HepG2 (cell line): ENCODE measurements around the gene BOD1L1. TPM values are rescaled to one million over a fixed set of nuclear protein-coding genes. Genes with fewer than 3 reads are reported as not detected.

Source experiments
- ARID2 ChIP-seq: sonication (generic); formaldehyde crosslinking; IDR thresholded peaks from 2 replicates; pipeline ENCODE4 v1.8.1; 2022; ENCODE audit warnings: mild to moderate bottlenecking, missing genetic modification reagents, borderline replicate concordance
- CBFB ChIP-seq: sonication (generic); formaldehyde crosslinking; IDR thresholded peaks from 2 replicates; pipeline ENCODE4 v1.4.0; 2020; ENCODE audit warnings: missing genetic modification reagents
- FLYWCH1 ChIP-seq: sonication (generic); formaldehyde crosslinking; IDR thresholded peaks from 2 replicates; pipeline ENCODE4 v1.8.1; 2023; ENCODE audit warnings: mild to moderate bottlenecking, missing genetic modification reagents
- IKZF5 ChIP-seq: IDR thresholded peaks from 2 replicates; pipeline ENCODE4 v1.6.1; 2018; ENCODE audit warnings: missing genetic modification reagents, mild to moderate bottlenecking, missing compliant biosample characterization
- IRX3 ChIP-seq: sonication (generic); formaldehyde crosslinking; IDR thresholded peaks from 2 replicates; pipeline ENCODE4 v1.8.1; 2023; ENCODE audit warnings: mild to moderate bottlenecking, low read depth, missing genetic modification reagents, borderline replicate concordance
- ISX ChIP-seq: sonication (generic); formaldehyde crosslinking; conservative IDR thresholded peaks from 2 replicates; pipeline ENCODE4 v1.5.0; 2020; ENCODE audit warnings: missing genetic modification reagents
- LBX2 ChIP-seq: sonication (generic); formaldehyde crosslinking; IDR thresholded peaks from 2 replicates; pipeline ENCODE4 v1.5.0; 2020; ENCODE audit warnings: missing genetic modification reagents, mild to moderate bottlenecking, borderline replicate concordance
- NR2C2 ChIP-seq: sonication (generic); formaldehyde crosslinking; IDR thresholded peaks from 2 replicates; pipeline ENCODE4 v1.4.0; 2020; ENCODE audit warnings: missing genetic modification reagents, mild to moderate bottlenecking, moderate library complexity, borderline replicate concordance
- STAG1 ChIP-seq: sonication (generic); formaldehyde crosslinking; IDR thresholded peaks from 2 replicates; pipeline ENCODE4 v1.4.0; 2020; ENCODE audit warnings: missing genetic modification reagents
- TCF7L2 ChIP-seq: IDR thresholded peaks from 2 replicates; pipeline ENCODE4 v1.6.1; 2011; ENCODE audit warnings: mild to moderate bottlenecking, low read depth, low read length, moderate library complexity
- XRCC5 ChIP-seq: fragments of 200-400 bp; formaldehyde crosslinking; optimal IDR thresholded peaks from 2 replicates; pipeline ENCODE3; 2017; ENCODE audit warnings: mild to moderate bottlenecking, low read length
- ZNF75D ChIP-seq: sonication (generic); formaldehyde crosslinking; IDR thresholded peaks from 2 replicates; pipeline ENCODE4 v1.8.1; 2023; ENCODE audit warnings: missing genetic modification reagents, mild to moderate bottlenecking, borderline replicate concordance
- ZNF776 ChIP-seq: sonication (generic); formaldehyde crosslinking; IDR thresholded peaks from 2 replicates; pipeline ENCODE4 v1.4.0; 2020; ENCODE audit warnings: mild to moderate bottlenecking, missing genetic modification reagents
- polyA plus RNA-seq, 8 experiments: library from polyadenylated mRNA; depleted of rRNA in 3 of 8; stranded (reverse) in 7 of 8; unstranded in 1 of 8; fragments of >200 nt; fragmentation: Illumina TruSeq in 4 of 8; extraction: Trizol in 4 of 8; gene quantifications; 2 replicates each; pipeline versions ENCODE4 v1.2.1 to v1.2.3, GENCODE V29; 2011 to 2016; ENCODE audit warnings: low read depth in 4 of 8, missing spikeins in 1 of 8, mixed read lengths in 1 of 8; ENCODE audit not compliant: insufficient read depth in 1 of 8
- total RNA-seq, 5 experiments: library from RNA; depleted of rRNA; stranded (reverse); fragments of >200 nt; fragmentation: Illumina TruSeq; extraction: Trizol; gene quantifications; 2 replicates each; pipeline ENCODE4 v1.2.3, GENCODE V29; 2016; ENCODE audit warnings: low read depth in 1 of 5
- TF ChIP-seq, protein P1 (sequence below): sonication (generic); formaldehyde crosslinking; IDR thresholded peaks from 2 replicates; pipeline ENCODE4 v1.8.0; 2022; ENCODE audit warnings: mild to moderate bottlenecking, missing genetic modification reagents, moderate library complexity
- TF ChIP-seq, protein P2 (sequence below): sonication (generic); formaldehyde crosslinking; IDR thresholded peaks from 2 replicates; pipeline ENCODE4 v1.4.0; 2020; ENCODE audit warnings: mild to moderate bottlenecking, missing genetic modification reagents

Gene BOD1L1
- total and polyA plus RNA-seq, 2 of the 13 experiments (the other 11 are each of a cell fraction or from before 2014, with no cell fraction given) = 11.7 to 17.9 TPM

DNA sequence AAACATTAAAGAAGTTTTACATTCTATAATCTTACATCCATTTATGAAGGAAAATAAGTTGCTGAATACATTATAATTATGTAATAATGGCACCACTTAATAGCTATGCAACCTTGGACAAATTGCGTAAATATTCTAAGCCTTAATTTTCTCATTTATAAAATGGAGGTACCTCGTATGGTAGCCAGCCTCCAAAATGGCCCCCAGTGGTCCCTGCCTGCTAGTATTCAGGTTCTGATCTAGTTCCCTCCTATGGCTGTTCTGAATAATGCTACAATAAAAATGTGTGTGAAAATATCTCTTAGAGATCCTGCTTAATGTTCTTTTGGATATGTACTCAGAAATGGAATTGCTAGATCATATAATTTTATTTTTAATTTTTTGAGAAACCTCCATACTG, 72.2 kb downstream of the BOD1L1 start (continued):
- no peak for TF ChIP-seq STAG1 (CRISPR knock-in tag)
- no peak for TF ChIP-seq NR2C2 (CRISPR knock-in tag)
- no peak for TF ChIP-seq FLYWCH1
- TF ChIP-seq, protein P1, sequence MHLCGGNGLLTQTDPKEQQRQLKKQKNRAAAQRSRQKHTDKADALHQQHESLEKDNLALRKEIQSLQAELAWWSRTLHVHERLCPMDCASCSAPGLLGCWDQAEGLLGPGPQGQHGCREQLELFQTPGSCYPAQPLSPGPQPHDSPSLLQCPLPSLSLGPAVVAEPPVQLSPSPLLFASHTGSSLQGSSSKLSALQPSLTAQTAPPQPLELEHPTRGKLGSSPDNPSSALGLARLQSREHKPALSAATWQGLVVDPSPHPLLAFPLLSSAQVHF = no peak
- TF ChIP-seq IRX3 = no peak
- TF ChIP-seq, protein P2, sequence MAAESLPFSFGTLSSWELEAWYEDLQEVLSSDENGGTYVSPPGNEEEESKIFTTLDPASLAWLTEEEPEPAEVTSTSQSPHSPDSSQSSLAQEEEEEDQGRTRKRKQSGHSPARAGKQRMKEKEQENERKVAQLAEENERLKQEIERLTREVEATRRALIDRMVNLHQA (CRISPR knock-in tag) = no peak
- TF ChIP-seq ZNF776 = no peak
- no peak for TF ChIP-seq TCF7L2
- TF ChIP-seq ISX (CRISPR knock-in tag) = no peak
- TF ChIP-seq ARID2 = no peak
- no peak for TF ChIP-seq ZNF75D
- no peak for TF ChIP-seq IKZF5 (CRISPR knock-in tag)
- TF ChIP-seq XRCC5 = no peak
- no peak for TF ChIP-seq CBFB (CRISPR knock-in tag)
- no peak for TF ChIP-seq LBX2 (CRISPR knock-in tag)
